Uterus (tissue), 4 donors: ENCODE results near the gene TOMM5. TPM values are rescaled to one million over a fixed set of nuclear protein-coding genes. Genes with fewer than 3 reads are reported as not detected.

ENCODE experiments used
- DNase-seq, 2 donors: peaks; one replicate each; pipeline ENCODE4 v3.0.0-alpha.2; 2019 to 2020
- H3K27ac ChIP-seq, 2 donors: fragments of 200-600 bp; sonication (generic); 1 replicate in 1 of 2; 2 replicates in 1 of 2; pipeline ENCODE4 v1.5.1; 2016 to 2018
- H3K27me3 ChIP-seq, 2 donors: fragments of 200-600 bp; sonication (generic); one replicate each; pipeline ENCODE4 v1.5.1; 2018 to 2019; ENCODE audit warnings: control low read depth in 1 of 2
- H3K36me3 ChIP-seq, 2 donors: fragments of 200-600 bp; sonication (generic); one replicate each; pipeline ENCODE4 v1.5.1; 2019; ENCODE audit warnings: control low read depth in 1 of 2
- H3K4me1 ChIP-seq, 2 donors: fragments of 200-600 bp; sonication (generic); one replicate each; pipeline ENCODE4 v1.5.1; 2018 to 2019; ENCODE audit warnings: control low read depth in 1 of 2
- H3K4me3 ChIP-seq, 2 donors: fragments of 200-600 bp; sonication (generic); 1 replicate in 1 of 2; 2 replicates in 1 of 2; pipeline ENCODE4 v1.5.1; 2018 to 2019; ENCODE audit warnings: mild to moderate bottlenecking in 1 of 2
- H3K9me3 ChIP-seq, 2 donors: fragments of 200-600 bp; sonication (generic); one replicate each; pipeline ENCODE4 v1.5.1; 2019; ENCODE audit warnings: control low read depth in 1 of 2
- POLR2A ChIP-seq, 2 donors: fragments of 450-650 bp; IDR thresholded peaks; one replicate each; pipeline ENCODE4 v1.6.1; 2016; ENCODE audit warnings: antibody characterized with exemption in 2 of 2, mild to moderate bottlenecking in 1 of 2, moderate library complexity in 1 of 2
- intact Hi-C: fragments of 100-400 bp; cut with DNase I; formaldehyde crosslinking; loops from one replicate; pipeline ENCODE4 v1.15.1; 2023; ENCODE audit warnings: low total_unique reads
- total RNA-seq, 4 donors: library from RNA; depleted of rRNA in 3 of 4; stranded (reverse); fragments of >200 nt in 3 of 4; gene quantifications; one replicate each; pipeline versions ENCODE4 v1.1.0 to v1.2.4, GENCODE V29; 2014 to 2023
- TF ChIP-seq, protein P1 (sequence below), 4 experiments: fragments of 200-600 bp in 2 of 4; fragments of 450-650 bp in 2 of 4; sonication (generic) in 2 of 4; IDR thresholded peaks; one replicate each; pipeline ENCODE4 v1.5.1; 2016 to 2019; ENCODE audit warnings: antibody characterized with exemption in 4 of 4, mild to moderate bottlenecking in 2 of 4, moderate library complexity in 1 of 4
- donor health status: DM: yes; HTN: yes; CAD: no.

The TOMM5 gene
- total RNA-seq, 4 donors from 2014 or later: 58.1 to 136 (median 94.7) TPM

- Histone ChIP-seq H3K27ac (no peak overlapping the region), H3K4me3 (no peak overlapping the region), H3K27me3 (no peaks in the 10 kb centered on the region), H3K36me3 (no peaks in the 10 kb centered on the region), H3K4me1 (no peaks in the 10 kb centered on the region), H3K9me3 (no peaks in the 10 kb centered on the region)
- intact Hi-C loops: no loop called here
- DNase-seq: no peak
- TF ChIP-seq POLR2A (IDR thresholded peaks at IDR 0.05): no peak
- TF ChIP-seq, protein P1, sequence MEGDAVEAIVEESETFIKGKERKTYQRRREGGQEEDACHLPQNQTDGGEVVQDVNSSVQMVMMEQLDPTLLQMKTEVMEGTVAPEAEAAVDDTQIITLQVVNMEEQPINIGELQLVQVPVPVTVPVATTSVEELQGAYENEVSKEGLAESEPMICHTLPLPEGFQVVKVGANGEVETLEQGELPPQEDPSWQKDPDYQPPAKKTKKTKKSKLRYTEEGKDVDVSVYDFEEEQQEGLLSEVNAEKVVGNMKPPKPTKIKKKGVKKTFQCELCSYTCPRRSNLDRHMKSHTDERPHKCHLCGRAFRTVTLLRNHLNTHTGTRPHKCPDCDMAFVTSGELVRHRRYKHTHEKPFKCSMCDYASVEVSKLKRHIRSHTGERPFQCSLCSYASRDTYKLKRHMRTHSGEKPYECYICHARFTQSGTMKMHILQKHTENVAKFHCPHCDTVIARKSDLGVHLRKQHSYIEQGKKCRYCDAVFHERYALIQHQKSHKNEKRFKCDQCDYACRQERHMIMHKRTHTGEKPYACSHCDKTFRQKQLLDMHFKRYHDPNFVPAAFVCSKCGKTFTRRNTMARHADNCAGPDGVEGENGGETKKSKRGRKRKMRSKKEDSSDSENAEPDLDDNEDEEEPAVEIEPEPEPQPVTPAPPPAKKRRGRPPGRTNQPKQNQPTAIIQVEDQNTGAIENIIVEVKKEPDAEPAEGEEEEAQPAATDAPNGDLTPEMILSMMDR (IDR thresholded peaks at IDR 0.05): no peak
Measured at GRCh38 chr9:37625036-37625757, 32.8 kb upstream of the TOMM5 start.

GRCh38 chr9:37624073-37624472 lies 31.7 kb upstream of the TOMM5 start:
- no peak for TF ChIP-seq POLR2A (IDR thresholded peaks at IDR 0.05)
- TF ChIP-seq, protein P1 (IDR thresholded peaks at IDR 0.05): no peak
- Histone ChIP-seq H3K9me3 (no peaks in the 10 kb centered on the region), H3K4me1 (no peaks in the 10 kb centered on the region), H3K27ac (no peak overlapping the region), H3K36me3 (no peaks in the 10 kb centered on the region), H3K4me3 (no peak overlapping the region), H3K27me3 (no peaks in the 10 kb centered on the region)
- intact Hi-C loops: no loop called here
- DNase-seq: no peak

GRCh38 chr9:37623267-37623666 lies 30.9 kb upstream of the TOMM5 start:
- intact Hi-C loops: no loop called here
- no peak for TF ChIP-seq POLR2A (IDR thresholded peaks at IDR 0.05)
- TF ChIP-seq, protein P1 (IDR thresholded peaks at IDR 0.05): no peak
- Histone ChIP-seq H3K9me3 (no peaks in the 10 kb centered on the region), H3K36me3 (no peaks in the 10 kb centered on the region), H3K4me1 (no peaks in the 10 kb centered on the region), H3K27ac (no peak overlapping the region), H3K27me3 (no peaks in the 10 kb centered on the region), H3K4me3 (no peak overlapping the region)
- no peak for DNase-seq

DNA sequence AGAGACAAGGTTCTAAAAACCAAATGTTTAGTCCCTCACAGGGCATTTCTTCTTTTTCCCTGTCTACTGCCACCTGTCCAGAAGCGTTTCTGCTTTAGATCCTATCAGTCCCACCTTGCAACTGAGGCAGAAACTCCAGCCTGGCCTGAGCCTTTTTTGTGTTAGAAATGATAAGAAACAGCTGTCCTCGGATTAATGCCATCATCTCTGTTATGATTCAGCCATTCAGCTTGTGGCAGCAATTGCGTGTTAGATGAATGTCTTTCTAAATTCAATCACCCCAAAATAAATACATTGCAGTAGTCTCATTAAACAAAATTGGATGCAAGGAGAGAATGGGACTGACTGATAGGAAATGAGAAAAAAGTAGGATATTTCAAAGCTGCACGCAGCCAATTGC lies 30.1 kb upstream of the TOMM5 start:
- H3K4me1 ChIP-seq: no peaks in the 10 kb centered on the region
- H3K4me3 ChIP-seq: no peak overlapping the region
- H3K27me3 ChIP-seq: no peaks in the 10 kb centered on the region
- intact Hi-C loops: no loop called here
- no peak for DNase-seq
- no peaks in the 10 kb centered on the region for H3K9me3 ChIP-seq
- H3K36me3 ChIP-seq: no peaks in the 10 kb centered on the region
- TF ChIP-seq, protein P1 (IDR thresholded peaks at IDR 0.05): no peak
- no peak for TF ChIP-seq POLR2A (IDR thresholded peaks at IDR 0.05)
- H3K27ac ChIP-seq: no peak overlapping the region

DNA sequence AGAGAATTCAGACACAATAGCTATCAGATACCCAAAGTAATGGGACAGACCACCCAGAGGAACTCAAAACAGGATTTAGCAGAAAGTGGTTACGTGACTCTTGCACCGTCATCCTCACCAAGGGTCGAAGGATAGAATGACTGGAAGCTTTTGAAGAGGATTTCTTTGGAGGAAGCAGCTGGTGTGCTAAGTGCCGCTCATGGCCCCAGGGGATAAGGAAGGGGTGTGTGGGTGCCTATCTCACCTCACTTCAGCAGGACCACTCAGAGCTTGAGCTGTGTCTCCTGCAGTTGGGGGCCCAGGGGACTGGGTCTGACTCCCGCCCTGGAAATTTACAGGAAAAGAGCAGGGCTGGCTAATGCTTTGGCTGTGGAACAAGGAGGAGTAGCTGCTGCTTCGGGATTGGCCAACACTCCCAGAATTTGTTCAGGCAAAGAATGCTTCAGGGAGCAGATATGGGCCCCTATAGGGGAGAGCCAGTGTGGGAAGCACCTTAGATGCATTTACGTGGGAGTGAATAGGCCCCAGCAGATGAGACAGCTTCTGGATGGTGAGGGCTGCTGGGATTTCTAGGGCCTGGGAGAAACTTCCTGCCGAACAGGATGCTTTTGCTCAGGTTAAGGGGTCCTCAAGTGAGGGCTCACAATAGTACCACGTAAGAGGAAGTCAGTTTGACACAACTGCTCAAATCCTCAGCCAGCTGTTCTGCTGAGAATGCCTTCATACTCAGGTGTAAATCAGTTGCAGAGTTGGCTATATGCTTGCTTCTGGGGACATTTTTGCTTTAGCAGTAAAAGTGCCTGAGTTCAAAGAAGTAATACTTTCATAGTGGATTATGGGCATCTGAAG lies 29.1 kb upstream of the TOMM5 start:
- Histone ChIP-seq H3K27ac (no peak overlapping the region), H3K9me3 (no peaks in the 10 kb centered on the region), H3K4me1 (no peaks in the 10 kb centered on the region), H3K36me3 (no peaks in the 10 kb centered on the region), H3K27me3 (no peaks in the 10 kb centered on the region), H3K4me3 (no peak overlapping the region)
- TF ChIP-seq POLR2A (IDR thresholded peaks at IDR 0.05): no peak
- TF ChIP-seq, protein P1 (IDR thresholded peaks at IDR 0.05): no peak
- intact Hi-C loops: no loop called here
- DNase-seq: no peak
